GM12872 (cell line): ENCODE data around the gene HLF.

Source experiments
- CTCF ChIP-seq: IDR thresholded peaks from 3 replicates; pipeline ENCODE4 v1.5.1; 2011; ENCODE audit warnings: low read depth, mild to moderate bottlenecking, low read length, moderate library complexity; ENCODE audit not compliant: insufficient read depth

Gene HLF

GRCh38 chr17:55323518-55324295 is 58.9 kb downstream of the HLF start:
- TF ChIP-seq CTCF: no peak

GRCh38 chr17:55324296-55324978 is 59.7 kb downstream of the HLF start:
- 0 out of 3 replicates have a peak, but pooled peaks have one; percentile 8 for TF ChIP-seq CTCF

- TF ChIP-seq CTCF: no peak
Observed at GRCh38 chr17:55325406-55325805, 60.6 kb downstream of the HLF start.

- TF ChIP-seq CTCF: no peak
Observed at GRCh38 chr17:55326030-55326429, 61.3 kb downstream of the HLF start.

- TF ChIP-seq CTCF: no peak
Observed at GRCh38 chr17:55327225-55328088, 62.7 kb downstream of the HLF start.

- TF ChIP-seq CTCF: no peak
Observed at GRCh38 chr17:55330344-55330933, 65.7 kb downstream of the HLF start.
